WTC11 (cell line): ENCODE data around the gene ADCY3. TPM values are rescaled to one million over a fixed set of nuclear protein-coding genes. Genes with fewer than 3 reads are reported as not detected.

Source experiments
- ATAC-seq: fragments of 200-7000 bp; cut with Tn5 transposase; 2 replicates; pipeline ENCODE4 v1.10.0; 2021; ENCODE audit warnings: mild to moderate bottlenecking, moderate library complexity
- CTCF ChIA-PET: fragments of 300-600 bp; sonication (Branson Sonifier 250); formaldehyde crosslinking; loops from one replicate; lab custom pipeline; 2021; ENCODE audit warnings: antibody characterized with exemption; lab: Charles Lee
- POLR2A ChIA-PET: fragments of 350-600 bp; sonication (Branson Sonifier 250); formaldehyde crosslinking; loops from one replicate; lab custom pipeline; 2021; ENCODE audit warnings: antibody characterized with exemption; lab: Charles Lee
- DNase-seq: peaks from one replicate; pipeline ENCODE4 v3.0.0; 2021; ENCODE audit warnings: low spot score
- H3K27ac Mint-ChIP-seq: 2 replicates; pipeline ENCODE4 v1.8.0; 2021; ENCODE audit warnings: mixed read lengths
- H3K27me3 Mint-ChIP-seq: 2 replicates; pipeline ENCODE4 v1.8.0; 2021; ENCODE audit warnings: low read depth, mild to moderate bottlenecking, moderate library complexity, mixed read lengths
- H3K36me3 Mint-ChIP-seq: 2 replicates; pipeline ENCODE4 v1.8.0; 2021; ENCODE audit warnings: mixed read lengths
- H3K4me1 Mint-ChIP-seq: 2 replicates; pipeline ENCODE4 v1.8.0; 2022; ENCODE audit warnings: mixed read lengths
- H3K4me3 Mint-ChIP-seq: 2 replicates; pipeline ENCODE4 v1.8.0; 2021; ENCODE audit warnings: mild to moderate bottlenecking, moderate library complexity, mixed read lengths
- H3K9me3 Mint-ChIP-seq: 2 replicates; pipeline ENCODE4 v1.8.0; 2021; ENCODE audit warnings: mixed read lengths
- ELF4 ChIP-seq: sonication (generic); formaldehyde crosslinking; IDR thresholded peaks from 2 replicates; pipeline ENCODE4 v1.8.1; 2022; ENCODE audit warnings: low read depth, mild to moderate bottlenecking, moderate library complexity, missing genetic modification reagents
- FOXK1 ChIP-seq: sonication (generic); formaldehyde crosslinking; IDR thresholded peaks from 2 replicates; pipeline ENCODE4 v1.8.0; 2022; ENCODE audit warnings: mild to moderate bottlenecking, moderate library complexity, missing genetic modification reagents
- FOXP4 ChIP-seq: sonication (generic); formaldehyde crosslinking; IDR thresholded peaks from 2 replicates; pipeline ENCODE4 v1.8.0; 2022; ENCODE audit warnings: mild to moderate bottlenecking, missing genetic modification reagents
- GTF2I ChIP-seq: fragments of 250-450 bp; sonication (Bioruptor Pico); conservative IDR thresholded peaks from 2 replicates; pipeline ENCODE4 v1.4.0; 2021; ENCODE audit warnings: mild to moderate bottlenecking
- IRF1 ChIP-seq: sonication (generic); formaldehyde crosslinking; IDR thresholded peaks from 2 replicates; pipeline ENCODE4 v1.8.0; 2023; ENCODE audit warnings: missing genetic modification reagents
- JUN ChIP-seq: sonication (generic); formaldehyde crosslinking; IDR thresholded peaks from 2 replicates; pipeline ENCODE4 v1.8.0; 2023; ENCODE audit warnings: mild to moderate bottlenecking, missing genetic modification reagents
- KAT7 ChIP-seq: sonication (generic); formaldehyde crosslinking; IDR thresholded peaks from 2 replicates; pipeline ENCODE4 v1.8.1; 2023; ENCODE audit warnings: missing genetic modification reagents, mild to moderate bottlenecking, borderline replicate concordance
- MLX ChIP-seq: sonication (generic); formaldehyde crosslinking; IDR thresholded peaks from 2 replicates; pipeline ENCODE4 v1.8.1; 2023; ENCODE audit warnings: mild to moderate bottlenecking, missing genetic modification reagents, moderate library complexity
- MXD4 ChIP-seq: fragments of 250-450 bp; sonication (Bioruptor Pico); IDR thresholded peaks from 2 replicates; pipeline ENCODE4 v1.8.0; 2021; ENCODE audit warnings: mild to moderate bottlenecking, moderate library complexity, borderline replicate concordance
- MYBL2 ChIP-seq: sonication (generic); formaldehyde crosslinking; IDR thresholded peaks from 2 replicates; pipeline ENCODE4 v1.8.1; 2023; ENCODE audit warnings: mild to moderate bottlenecking, moderate library complexity, missing genetic modification reagents
- NFATC4 ChIP-seq: fragments of 250-450 bp; sonication (Bioruptor Pico); IDR thresholded peaks from 2 replicates; pipeline ENCODE4 v1.9.0; 2021; ENCODE audit warnings: mild to moderate bottlenecking
- RORB ChIP-seq: fragments of 250-450 bp; sonication (Bioruptor Pico); IDR thresholded peaks from 2 replicates; pipeline ENCODE4 v1.9.0; 2021; ENCODE audit warnings: mild to moderate bottlenecking
- ZNF317 ChIP-seq: sonication (generic); formaldehyde crosslinking; IDR thresholded peaks from 2 replicates; pipeline ENCODE4 v1.8.1; 2023; ENCODE audit warnings: low read depth, mild to moderate bottlenecking, moderate library complexity, missing genetic modification reagents, borderline replicate concordance
- total RNA-seq: library from RNA; stranded (reverse); gene quantifications from 3 replicates; pipeline ENCODE4 v1.2.3, GENCODE V29; 2021
- TF ChIP-seq, protein P1 (sequence below): sonication (generic); formaldehyde crosslinking; IDR thresholded peaks from 2 replicates; pipeline ENCODE4 v1.8.0; 2022; ENCODE audit warnings: mild to moderate bottlenecking, missing genetic modification reagents
- TF ChIP-seq, protein P2 (sequence below): sonication (generic); formaldehyde crosslinking; IDR thresholded peaks from 2 replicates; pipeline ENCODE4 v1.8.1; 2022; ENCODE audit warnings: missing genetic modification reagents, borderline replicate concordance
- TF ChIP-seq, protein P3 (sequence below): sonication (generic); formaldehyde crosslinking; IDR thresholded peaks from 2 replicates; pipeline ENCODE4 v1.8.1; 2023; ENCODE audit warnings: mild to moderate bottlenecking, missing genetic modification reagents
- TF ChIP-seq, protein P4 (sequence below): sonication (generic); formaldehyde crosslinking; IDR thresholded peaks from 2 replicates; pipeline ENCODE4 v1.8.1; 2022; ENCODE audit warnings: low read depth, missing genetic modification reagents, borderline replicate concordance
- TF ChIP-seq, protein P5 (sequence below): sonication (generic); formaldehyde crosslinking; IDR thresholded peaks from 2 replicates; pipeline ENCODE4 v1.8.1; 2023; ENCODE audit warnings: mild to moderate bottlenecking, moderate library complexity, missing genetic modification reagents
- TF ChIP-seq, protein P6 (sequence below): sonication (generic); formaldehyde crosslinking; IDR thresholded peaks from 2 replicates; pipeline ENCODE4 v1.8.1; 2023; ENCODE audit warnings: mild to moderate bottlenecking, missing genetic modification reagents, moderate library complexity
- TF ChIP-seq, protein P7 (sequence below): sonication (generic); formaldehyde crosslinking; IDR thresholded peaks from 2 replicates; pipeline ENCODE4 v1.8.1; 2023; ENCODE audit warnings: mild to moderate bottlenecking, missing genetic modification reagents

Gene ADCY3
- total RNA-seq, 1 experiment from 2014 or later, result 37.1 TPM

GRCh38 chr2:24855022-24855622 is 64.9 kb downstream of the ADCY3 start:
- POLR2A ChIA-PET, result interaction anchor here (0.6 kb wide), 1 partner anchor 9 kb away, joined by 3 read pairs; no protein-coding TSS in a partner anchor
- H3K36me3 Mint-ChIP-seq, result peaks cover 6% of the 10 kb centered on the region
- DNase-seq (no peak), ATAC-seq (no peak)
- H3K4me3 Mint-ChIP-seq, result no peak overlapping the region
- H3K27ac Mint-ChIP-seq, result no peak overlapping the region
- peaks cover under 1% of the 10 kb centered on the region; the same call in 1 of the 2 replicates for H3K9me3 Mint-ChIP-seq
- H3K27me3 Mint-ChIP-seq, result no peaks in the 10 kb centered on the region
- TF ChIP-seq IRF1 (CRISPR knock-in tag), result no peak
- TF ChIP-seq MXD4 (CRISPR knock-in tag), result no peak
- no peak for TF ChIP-seq MLX (CRISPR knock-in tag)
- TF ChIP-seq, protein P1, sequence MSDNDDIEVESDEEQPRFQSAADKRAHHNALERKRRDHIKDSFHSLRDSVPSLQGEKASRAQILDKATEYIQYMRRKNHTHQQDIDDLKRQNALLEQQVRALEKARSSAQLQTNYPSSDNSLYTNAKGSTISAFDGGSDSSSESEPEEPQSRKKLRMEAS, result no peak
- TF ChIP-seq FOXP4 (CRISPR knock-in tag), result no peak
- TF ChIP-seq FOXK1, result no peak
- no peak for TF ChIP-seq ELF4 (CRISPR knock-in tag)
- TF ChIP-seq MYBL2, result no peak
- TF ChIP-seq, protein P2, sequence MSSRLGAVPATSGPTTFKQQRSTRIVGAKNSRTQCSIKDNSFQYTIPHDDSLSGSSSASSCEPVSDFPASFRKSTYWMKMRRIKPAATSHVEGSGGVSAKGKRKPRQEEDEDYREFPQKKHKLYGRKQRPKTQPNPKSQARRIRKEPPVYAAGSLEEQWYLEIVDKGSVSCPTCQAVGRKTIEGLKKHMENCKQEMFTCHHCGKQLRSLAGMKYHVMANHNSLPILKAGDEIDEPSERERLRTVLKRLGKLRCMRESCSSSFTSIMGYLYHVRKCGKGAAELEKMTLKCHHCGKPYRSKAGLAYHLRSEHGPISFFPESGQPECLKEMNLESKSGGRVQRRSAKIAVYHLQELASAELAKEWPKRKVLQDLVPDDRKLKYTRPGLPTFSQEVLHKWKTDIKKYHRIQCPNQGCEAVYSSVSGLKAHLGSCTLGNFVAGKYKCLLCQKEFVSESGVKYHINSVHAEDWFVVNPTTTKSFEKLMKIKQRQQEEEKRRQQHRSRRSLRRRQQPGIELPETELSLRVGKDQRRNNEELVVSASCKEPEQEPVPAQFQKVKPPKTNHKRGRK, result no peak
- TF ChIP-seq NFATC4 (CRISPR knock-in tag), result no peak
- TF ChIP-seq ZNF317 (CRISPR knock-in tag), result no peak
- TF ChIP-seq, protein P3, sequence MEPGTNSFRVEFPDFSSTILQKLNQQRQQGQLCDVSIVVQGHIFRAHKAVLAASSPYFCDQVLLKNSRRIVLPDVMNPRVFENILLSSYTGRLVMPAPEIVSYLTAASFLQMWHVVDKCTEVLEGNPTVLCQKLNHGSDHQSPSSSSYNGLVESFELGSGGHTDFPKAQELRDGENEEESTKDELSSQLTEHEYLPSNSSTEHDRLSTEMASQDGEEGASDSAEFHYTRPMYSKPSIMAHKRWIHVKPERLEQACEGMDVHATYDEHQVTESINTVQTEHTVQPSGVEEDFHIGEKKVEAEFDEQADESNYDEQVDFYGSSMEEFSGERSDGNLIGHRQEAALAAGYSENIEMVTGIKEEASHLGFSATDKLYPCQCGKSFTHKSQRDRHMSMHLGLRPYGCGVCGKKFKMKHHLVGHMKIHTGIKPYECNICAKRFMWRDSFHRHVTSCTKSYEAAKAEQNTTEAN, result no peak
- TF ChIP-seq RORB (CRISPR knock-in tag), result no peak
- TF ChIP-seq, protein P4, sequence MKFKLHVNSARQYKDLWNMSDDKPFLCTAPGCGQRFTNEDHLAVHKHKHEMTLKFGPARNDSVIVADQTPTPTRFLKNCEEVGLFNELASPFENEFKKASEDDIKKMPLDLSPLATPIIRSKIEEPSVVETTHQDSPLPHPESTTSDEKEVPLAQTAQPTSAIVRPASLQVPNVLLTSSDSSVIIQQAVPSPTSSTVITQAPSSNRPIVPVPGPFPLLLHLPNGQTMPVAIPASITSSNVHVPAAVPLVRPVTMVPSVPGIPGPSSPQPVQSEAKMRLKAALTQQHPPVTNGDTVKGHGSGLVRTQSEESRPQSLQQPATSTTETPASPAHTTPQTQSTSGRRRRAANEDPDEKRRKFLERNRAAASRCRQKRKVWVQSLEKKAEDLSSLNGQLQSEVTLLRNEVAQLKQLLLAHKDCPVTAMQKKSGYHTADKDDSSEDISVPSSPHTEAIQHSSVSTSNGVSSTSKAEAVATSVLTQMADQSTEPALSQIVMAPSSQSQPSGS (CRISPR knock-in tag), result no peak
- TF ChIP-seq, protein P5, sequence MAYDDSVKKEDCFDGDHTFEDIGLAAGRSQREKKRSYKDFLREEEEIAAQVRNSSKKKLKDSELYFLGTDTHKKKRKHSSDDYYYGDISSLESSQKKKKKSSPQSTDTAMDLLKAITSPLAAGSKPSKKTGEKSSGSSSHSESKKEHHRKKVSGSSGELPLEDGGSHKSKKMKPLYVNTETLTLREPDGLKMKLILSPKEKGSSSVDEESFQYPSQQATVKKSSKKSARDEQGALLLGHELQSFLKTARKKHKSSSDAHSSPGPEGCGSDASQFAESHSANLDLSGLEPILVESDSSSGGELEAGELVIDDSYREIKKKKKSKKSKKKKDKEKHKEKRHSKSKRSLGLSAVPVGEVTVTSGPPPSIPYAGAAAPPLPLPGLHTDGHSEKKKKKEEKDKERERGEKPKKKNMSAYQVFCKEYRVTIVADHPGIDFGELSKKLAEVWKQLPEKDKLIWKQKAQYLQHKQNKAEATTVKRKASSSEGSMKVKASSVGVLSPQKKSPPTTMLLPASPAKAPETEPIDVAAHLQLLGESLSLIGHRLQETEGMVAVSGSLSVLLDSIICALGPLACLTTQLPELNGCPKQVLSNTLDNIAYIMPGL (CRISPR knock-in tag), result no peak
- TF ChIP-seq KAT7 (CRISPR knock-in tag), result no peak
- no peak for TF ChIP-seq JUN
- no peak for TF ChIP-seq GTF2I (CRISPR knock-in tag)
- TF ChIP-seq, protein P6, sequence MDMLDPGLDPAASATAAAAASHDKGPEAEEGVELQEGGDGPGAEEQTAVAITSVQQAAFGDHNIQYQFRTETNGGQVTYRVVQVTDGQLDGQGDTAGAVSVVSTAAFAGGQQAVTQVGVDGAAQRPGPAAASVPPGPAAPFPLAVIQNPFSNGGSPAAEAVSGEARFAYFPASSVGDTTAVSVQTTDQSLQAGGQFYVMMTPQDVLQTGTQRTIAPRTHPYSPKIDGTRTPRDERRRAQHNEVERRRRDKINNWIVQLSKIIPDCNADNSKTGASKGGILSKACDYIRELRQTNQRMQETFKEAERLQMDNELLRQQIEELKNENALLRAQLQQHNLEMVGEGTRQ (CRISPR knock-in tag), result no peak
- TF ChIP-seq, protein P7, sequence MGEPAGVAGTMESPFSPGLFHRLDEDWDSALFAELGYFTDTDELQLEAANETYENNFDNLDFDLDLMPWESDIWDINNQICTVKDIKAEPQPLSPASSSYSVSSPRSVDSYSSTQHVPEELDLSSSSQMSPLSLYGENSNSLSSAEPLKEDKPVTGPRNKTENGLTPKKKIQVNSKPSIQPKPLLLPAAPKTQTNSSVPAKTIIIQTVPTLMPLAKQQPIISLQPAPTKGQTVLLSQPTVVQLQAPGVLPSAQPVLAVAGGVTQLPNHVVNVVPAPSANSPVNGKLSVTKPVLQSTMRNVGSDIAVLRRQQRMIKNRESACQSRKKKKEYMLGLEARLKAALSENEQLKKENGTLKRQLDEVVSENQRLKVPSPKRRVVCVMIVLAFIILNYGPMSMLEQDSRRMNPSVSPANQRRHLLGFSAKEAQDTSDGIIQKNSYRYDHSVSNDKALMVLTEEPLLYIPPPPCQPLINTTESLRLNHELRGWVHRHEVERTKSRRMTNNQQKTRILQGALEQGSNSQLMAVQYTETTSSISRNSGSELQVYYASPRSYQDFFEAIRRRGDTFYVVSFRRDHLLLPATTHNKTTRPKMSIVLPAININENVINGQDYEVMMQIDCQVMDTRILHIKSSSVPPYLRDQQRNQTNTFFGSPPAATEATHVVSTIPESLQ (CRISPR knock-in tag), result no peak
- CTCF ChIA-PET, result no interaction called here
- no peaks in the 10 kb centered on the region for H3K4me1 Mint-ChIP-seq
